GM12872 (cell line): ENCODE data around the gene GP5.

Source experiments
- TF ChIP-seq, protein P1 (sequence below): IDR thresholded peaks from 3 replicates; pipeline ENCODE4 v1.5.1; 2011; ENCODE audit warnings: low read depth, mild to moderate bottlenecking, low read length, moderate library complexity; ENCODE audit not compliant: insufficient read depth

GP5 gene

GRCh38 chr3:194379231-194379630 lies 19.8 kb downstream of the GP5 start:
- TF ChIP-seq, protein P1, sequence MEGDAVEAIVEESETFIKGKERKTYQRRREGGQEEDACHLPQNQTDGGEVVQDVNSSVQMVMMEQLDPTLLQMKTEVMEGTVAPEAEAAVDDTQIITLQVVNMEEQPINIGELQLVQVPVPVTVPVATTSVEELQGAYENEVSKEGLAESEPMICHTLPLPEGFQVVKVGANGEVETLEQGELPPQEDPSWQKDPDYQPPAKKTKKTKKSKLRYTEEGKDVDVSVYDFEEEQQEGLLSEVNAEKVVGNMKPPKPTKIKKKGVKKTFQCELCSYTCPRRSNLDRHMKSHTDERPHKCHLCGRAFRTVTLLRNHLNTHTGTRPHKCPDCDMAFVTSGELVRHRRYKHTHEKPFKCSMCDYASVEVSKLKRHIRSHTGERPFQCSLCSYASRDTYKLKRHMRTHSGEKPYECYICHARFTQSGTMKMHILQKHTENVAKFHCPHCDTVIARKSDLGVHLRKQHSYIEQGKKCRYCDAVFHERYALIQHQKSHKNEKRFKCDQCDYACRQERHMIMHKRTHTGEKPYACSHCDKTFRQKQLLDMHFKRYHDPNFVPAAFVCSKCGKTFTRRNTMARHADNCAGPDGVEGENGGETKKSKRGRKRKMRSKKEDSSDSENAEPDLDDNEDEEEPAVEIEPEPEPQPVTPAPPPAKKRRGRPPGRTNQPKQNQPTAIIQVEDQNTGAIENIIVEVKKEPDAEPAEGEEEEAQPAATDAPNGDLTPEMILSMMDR = no peak

GRCh38 chr3:194377708-194378107 lies 21.4 kb downstream of the GP5 start:
- TF ChIP-seq, protein P1 = no peak

GRCh38 chr3:194376241-194376560 lies 22.9 kb downstream of the GP5 start:
- TF ChIP-seq, protein P1 = no peak

DNA sequence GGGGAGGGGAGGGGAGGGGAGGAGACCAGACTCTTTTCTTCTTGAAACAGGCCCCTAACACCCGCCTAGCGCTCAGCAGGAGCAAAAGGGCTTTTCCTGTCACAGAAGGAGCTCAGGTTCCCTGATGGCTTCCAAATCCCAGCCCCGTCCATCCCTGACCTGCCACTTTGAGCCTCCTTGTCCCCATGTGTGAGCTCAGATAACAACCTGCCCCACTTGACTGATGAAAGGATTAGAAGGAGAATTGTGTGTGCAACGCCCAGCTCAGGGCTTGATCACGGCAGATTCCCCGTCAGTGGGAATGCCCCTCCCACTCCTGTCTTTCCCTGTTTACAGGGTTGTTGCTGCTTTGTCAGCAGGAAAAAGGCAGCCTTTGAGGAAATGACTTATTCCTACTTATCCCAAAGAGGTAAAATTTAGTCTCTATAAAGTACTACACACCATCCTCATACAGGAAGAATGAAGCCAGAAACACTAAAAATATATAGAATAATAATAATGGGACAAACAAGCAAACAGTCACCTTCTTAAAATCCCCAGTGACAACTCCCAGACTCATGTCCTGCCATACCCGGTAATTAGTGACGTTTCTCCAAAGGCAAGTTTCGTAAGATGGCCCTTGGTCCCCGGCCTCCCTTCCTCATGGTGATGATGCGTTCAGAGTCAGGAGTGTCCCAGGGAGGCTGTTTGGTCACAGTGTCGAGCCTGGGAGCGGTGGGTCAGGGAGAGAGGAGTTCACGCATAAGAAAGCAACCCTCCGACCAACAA lies 23.4 kb downstream of the GP5 start:
- TF ChIP-seq, protein P1 = no peak

GRCh38 chr3:194374935-194375334 lies 24.1 kb downstream of the GP5 start:
- TF ChIP-seq, protein P1 = no peak

- TF ChIP-seq, protein P1 = no peak
These were observed 25.2 kb downstream of the GP5 start for GRCh38 chr3:194373899-194374298.

DNA sequence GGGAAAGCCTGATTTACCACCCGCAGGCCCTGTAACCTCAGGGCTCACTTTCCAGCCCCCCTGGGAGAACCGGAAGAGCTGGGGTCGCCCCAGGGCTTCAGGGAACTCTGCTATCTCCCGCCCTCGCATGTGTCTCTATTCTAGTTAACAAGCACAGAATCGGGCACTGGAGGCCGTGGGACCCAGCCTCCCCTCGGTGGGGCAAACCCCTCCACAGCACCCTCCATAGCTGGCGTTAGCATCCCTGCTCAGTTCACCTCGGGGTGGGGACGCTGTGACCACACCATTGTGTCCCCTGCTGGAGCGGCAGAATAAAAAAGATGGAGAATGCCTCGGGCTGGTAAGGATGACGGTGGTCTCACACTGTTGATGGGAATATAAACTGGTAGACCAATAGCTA lies 26.0 kb downstream of the GP5 start:
- TF ChIP-seq, protein P1 = no peak
